Measurements from ENCODE around the gene KCNH4.

GRCh38 chr17:42133461-42134041 lies 47.4 kb downstream of the KCNH4 start:
- TF ChIP-seq CTCF (IDR thresholded peaks at IDR 0.05): no peak
- TF ChIP-seq POLR2A (IDR thresholded peaks at IDR 0.05): no peak

All from tibial nerve (tissue), 3 donors.